Upper lobe of left lung (tissue), 6 donors: ENCODE measurements around the gene RIT2. TPM values are rescaled to one million over a fixed set of nuclear protein-coding genes. Genes with fewer than 3 reads are reported as not detected.

Experiments
- ATAC-seq, 2 donors: fragments of 200-7000 bp; cut with Tn5 transposase; one replicate each; pipeline ENCODE4 v1.9.1; 2022; ENCODE audit warnings: mild to moderate bottlenecking in 2 of 2, moderate library complexity in 2 of 2; ENCODE audit not compliant: low FRiP score in 2 of 2
- DNase-seq, 2 donors: peaks; one replicate each; pipeline ENCODE4 v3.0.0-alpha.2; 2019 to 2020
- H3K27ac ChIP-seq, 4 donors: fragments of 200-600 bp; sonication (generic); one replicate each; pipeline ENCODE4 v1.5.1; 2016 to 2019
- H3K27me3 ChIP-seq, 4 donors: fragments of 200-600 bp; sonication (generic); one replicate each; pipeline ENCODE4 v1.5.1; 2017 to 2019
- H3K36me3 ChIP-seq, 4 donors: fragments of 200-600 bp; sonication (generic); one replicate each; pipeline ENCODE4 v1.5.1; 2016 to 2019
- H3K4me1 ChIP-seq, 4 donors: fragments of 200-600 bp; sonication (generic); one replicate each; pipeline ENCODE4 v1.5.1; 2018 to 2019
- H3K4me3 ChIP-seq, 4 donors: fragments of 200-600 bp; sonication (generic); one replicate each; pipeline ENCODE4 v1.5.1; 2017 to 2019; ENCODE audit warnings: mild to moderate bottlenecking in 2 of 4, moderate library complexity in 1 of 4
- H3K9me3 ChIP-seq, 4 donors: fragments of 200-600 bp; sonication (generic); one replicate each; pipeline ENCODE4 v1.5.1; 2018 to 2019
- EP300 ChIP-seq, 4 donors: sonication (generic); formaldehyde crosslinking; IDR thresholded peaks; one replicate each; pipeline ENCODE4 v1.5.1; 2017; ENCODE audit warnings: antibody characterized with exemption in 4 of 4, control low read depth in 2 of 4
- POLR2A ChIP-seq, 4 donors: fragments of 450-650 bp; IDR thresholded peaks; one replicate each; pipeline ENCODE4 v1.5.1; 2016 to 2017; ENCODE audit warnings: antibody characterized with exemption in 4 of 4, mild to moderate bottlenecking in 2 of 4
- POLR2AphosphoS5 ChIP-seq, 2 donors: sonication (generic); formaldehyde crosslinking; IDR thresholded peaks; one replicate each; pipeline ENCODE4 v1.5.1; 2017; ENCODE audit warnings: antibody characterized with exemption in 2 of 2
- WGBS, 2 donors: methylation state at CpG; one replicate each; pipeline ENCODE4 v1.1.5; 2017 to 2018; 5-methylcytosine and 5-hydroxymethylcytosine counted together
- total RNA-seq, 6 donors: library from RNA; depleted of rRNA in 4 of 6; stranded (reverse); fragments of >200 nt in 4 of 6; gene quantifications; one replicate each; pipeline versions ENCODE4 v1.1.0 to v1.2.1, GENCODE V29; 2016 to 2021
- TF ChIP-seq, protein P1 (sequence below), 6 experiments: fragments of 450-650 bp in 4 of 6; fragments of 200-600 bp in 2 of 6; sonication (generic) in 2 of 6; IDR thresholded peaks; one replicate each; pipeline ENCODE4 v1.5.1; 2016 to 2019; ENCODE audit warnings: antibody characterized with exemption in 6 of 6
- donor health status: DM: no; HTN: no; CAD: no; lungs with moderate emphysema.
- donor health status: DM: no; HTN: yes; CAD: no; lungs with severe emphysema.

Gene RIT2
- total RNA-seq, 6 donors from 2014 or later = not detected

DNA sequence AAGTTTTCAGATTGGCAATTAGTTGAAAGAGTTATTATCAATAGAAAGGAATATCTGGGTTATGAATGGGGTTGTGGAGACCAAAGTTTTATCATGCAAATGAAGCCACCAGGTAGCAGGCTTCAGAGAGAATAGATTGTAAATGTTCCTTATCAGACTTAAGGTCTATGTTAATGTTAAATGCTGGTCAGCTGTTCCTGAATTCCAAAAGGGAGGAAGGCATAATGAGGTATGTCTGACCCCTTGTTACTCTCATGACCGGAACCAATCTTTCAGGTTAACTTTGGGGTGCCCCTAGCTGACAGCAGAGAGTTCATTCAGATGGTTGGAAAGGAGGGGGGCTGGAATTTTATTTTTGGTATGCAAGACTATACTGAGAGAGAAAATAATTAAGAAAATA, 47.9 kb downstream of the RIT2 start:
- no peak for ATAC-seq
- no peak for DNase-seq
- 88% methylated on average over 1 of the region's 1 CpG for WGBS, 2 donors

DNA sequence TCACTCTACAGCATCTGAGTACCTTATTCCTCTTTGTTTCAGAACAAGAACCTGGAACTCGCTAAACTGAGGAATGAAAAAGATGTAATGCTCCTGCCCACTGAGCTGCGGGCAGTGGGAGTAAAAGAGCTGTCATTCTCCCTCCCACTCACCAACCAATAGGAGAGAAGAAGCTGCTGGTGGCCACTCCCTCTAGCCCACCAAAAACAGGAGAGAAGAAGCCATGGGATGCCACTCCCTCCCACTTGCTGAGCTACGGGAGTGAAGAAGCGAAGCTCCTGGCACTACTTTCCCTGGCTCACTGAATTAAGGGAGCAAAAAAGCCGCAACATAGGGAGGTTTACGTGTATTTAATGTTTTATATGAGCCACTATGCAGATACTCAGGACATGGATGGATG, 53.7 kb downstream of the RIT2 start:
- Histone ChIP-seq H3K36me3 (no peaks in the 10 kb centered on the region), H3K4me3 (no peak overlapping the region), H3K9me3 (no peaks in the 10 kb centered on the region), H3K4me1 (no peaks in the 10 kb centered on the region), H3K27ac (no peak overlapping the region), H3K27me3 (no peaks in the 10 kb centered on the region)
- ATAC-seq (no peak), DNase-seq (no peak)
- whole genome bisulfite sequencing, 2 donors = 96 to 98% methylated on average over 6 of the region's 6 CpGs
- TF ChIP-seq EP300 (IDR thresholded peaks at IDR 0.05) = no peak

More for the DNA sequence above, 47.9 kb downstream of the RIT2 start:
- no peaks in the 10 kb centered on the region for H3K4me1 ChIP-seq
- no peaks in the 10 kb centered on the region for H3K9me3 ChIP-seq
- no peaks in the 10 kb centered on the region for H3K36me3 ChIP-seq
- H3K27me3 ChIP-seq = no peaks in the 10 kb centered on the region
- H3K27ac ChIP-seq = no peak overlapping the region
- no peak overlapping the region for H3K4me3 ChIP-seq
- TF ChIP-seq POLR2AphosphoS5 (IDR thresholded peaks at IDR 0.05) (no peak), POLR2A (IDR thresholded peaks at IDR 0.05) (no peak), EP300 (IDR thresholded peaks at IDR 0.05) (no peak)
- TF ChIP-seq, protein P1, sequence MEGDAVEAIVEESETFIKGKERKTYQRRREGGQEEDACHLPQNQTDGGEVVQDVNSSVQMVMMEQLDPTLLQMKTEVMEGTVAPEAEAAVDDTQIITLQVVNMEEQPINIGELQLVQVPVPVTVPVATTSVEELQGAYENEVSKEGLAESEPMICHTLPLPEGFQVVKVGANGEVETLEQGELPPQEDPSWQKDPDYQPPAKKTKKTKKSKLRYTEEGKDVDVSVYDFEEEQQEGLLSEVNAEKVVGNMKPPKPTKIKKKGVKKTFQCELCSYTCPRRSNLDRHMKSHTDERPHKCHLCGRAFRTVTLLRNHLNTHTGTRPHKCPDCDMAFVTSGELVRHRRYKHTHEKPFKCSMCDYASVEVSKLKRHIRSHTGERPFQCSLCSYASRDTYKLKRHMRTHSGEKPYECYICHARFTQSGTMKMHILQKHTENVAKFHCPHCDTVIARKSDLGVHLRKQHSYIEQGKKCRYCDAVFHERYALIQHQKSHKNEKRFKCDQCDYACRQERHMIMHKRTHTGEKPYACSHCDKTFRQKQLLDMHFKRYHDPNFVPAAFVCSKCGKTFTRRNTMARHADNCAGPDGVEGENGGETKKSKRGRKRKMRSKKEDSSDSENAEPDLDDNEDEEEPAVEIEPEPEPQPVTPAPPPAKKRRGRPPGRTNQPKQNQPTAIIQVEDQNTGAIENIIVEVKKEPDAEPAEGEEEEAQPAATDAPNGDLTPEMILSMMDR (IDR thresholded peaks at IDR 0.05) = no peak

DNA sequence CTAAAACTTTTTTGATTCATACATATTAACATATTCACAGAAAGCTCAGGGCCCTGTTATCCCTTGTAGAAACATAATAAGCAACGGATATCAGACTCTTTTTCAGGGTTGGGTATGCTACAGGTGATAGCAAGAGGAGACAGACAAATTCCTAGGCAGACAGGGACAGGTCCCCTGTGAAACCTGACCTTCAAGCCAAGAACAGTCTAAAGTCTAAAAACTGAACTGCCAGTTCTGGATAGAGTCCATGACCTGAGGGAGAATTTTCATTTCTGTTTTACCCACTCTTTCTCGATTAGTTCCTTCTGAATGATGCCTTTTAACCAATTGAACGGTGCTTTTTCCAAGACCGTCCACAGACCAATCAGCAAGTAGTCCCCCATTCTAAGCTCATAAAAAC, 54.2 kb downstream of the RIT2 start:
- no peaks in the 10 kb centered on the region for H3K36me3 ChIP-seq
- WGBS, 2 donors = 93% methylated on average over 4 of the region's 4 CpGs
- H3K9me3 ChIP-seq = no peaks in the 10 kb centered on the region
- TF ChIP-seq, protein P1 (IDR thresholded peaks at IDR 0.05) = no peak
- no peak overlapping the region for H3K27ac ChIP-seq
- H3K4me3 ChIP-seq = no peak overlapping the region
- ATAC-seq (no peak), DNase-seq (no peak)
- H3K4me1 ChIP-seq = no peaks in the 10 kb centered on the region
- no peaks in the 10 kb centered on the region for H3K27me3 ChIP-seq

DNA sequence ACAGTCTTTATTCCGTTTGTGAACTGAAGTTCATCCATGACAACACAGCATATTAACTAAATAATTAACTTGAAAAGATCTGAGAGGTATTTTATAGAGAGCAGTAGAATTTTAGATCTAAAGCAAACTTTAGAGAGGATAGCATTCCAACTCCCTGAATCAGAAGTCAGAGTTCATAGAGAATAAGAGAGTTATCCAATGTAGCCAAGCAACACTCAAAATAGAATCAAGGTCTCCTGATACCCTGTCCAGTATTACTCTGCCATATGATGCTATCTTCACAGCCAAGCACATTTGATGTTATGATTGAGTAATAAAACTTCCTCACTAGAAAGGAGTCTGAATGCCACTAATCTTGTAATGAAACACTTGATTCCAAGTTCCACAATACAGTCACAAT, 55.5 kb downstream of the RIT2 start:
- H3K4me3 ChIP-seq = no peak overlapping the region
- H3K27me3 ChIP-seq = no peaks in the 10 kb centered on the region
- no peak overlapping the region for H3K27ac ChIP-seq
- no peaks in the 10 kb centered on the region for H3K9me3 ChIP-seq
- no peak for DNase-seq
- TF ChIP-seq POLR2A (IDR thresholded peaks at IDR 0.05) (no peak), POLR2AphosphoS5 (IDR thresholded peaks at IDR 0.05) (no peak), EP300 (IDR thresholded peaks at IDR 0.05) (no peak)
- TF ChIP-seq, protein P1 (IDR thresholded peaks at IDR 0.05) = no peak
- WGBS, 2 donors = 38 to 83% methylated on average over 1 of the region's 1 CpG
- ATAC-seq = no peak
- H3K4me1 ChIP-seq = no peaks in the 10 kb centered on the region
- H3K36me3 ChIP-seq = no peaks in the 10 kb centered on the region

DNA sequence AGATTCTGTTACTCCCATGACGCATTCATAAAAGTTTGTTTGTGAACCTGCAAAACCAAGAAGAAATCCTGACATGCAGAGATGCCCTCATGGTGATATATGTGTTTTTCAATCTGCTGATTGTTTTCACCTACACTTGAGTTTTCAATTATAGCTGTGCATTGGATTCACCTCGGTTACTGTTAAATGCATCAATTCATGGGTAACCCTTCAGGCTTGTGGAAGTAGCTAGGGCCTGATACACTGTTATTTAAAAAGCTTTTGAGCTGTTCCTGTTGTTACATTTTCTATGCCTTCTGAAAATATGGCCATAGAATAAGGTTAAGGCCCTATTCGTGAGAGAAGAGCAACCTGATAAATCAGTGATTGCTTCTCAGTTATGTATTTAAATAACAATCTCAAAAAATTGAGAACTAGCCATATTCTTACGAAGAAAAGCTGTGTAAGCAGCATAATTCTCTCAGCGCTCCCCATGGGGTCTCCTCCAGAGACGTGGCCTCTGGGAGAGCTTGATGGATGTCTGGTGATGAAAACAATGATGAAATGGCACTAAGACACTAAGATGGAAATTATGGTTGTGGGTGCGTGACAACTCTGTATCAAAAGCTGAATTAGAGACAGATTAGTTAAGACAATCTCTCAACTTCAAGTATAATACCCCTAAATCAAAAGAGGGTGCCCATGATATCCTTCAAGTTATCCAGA, 60.5 kb downstream of the RIT2 start:
- H3K36me3 ChIP-seq = no peaks in the 10 kb centered on the region
- no peak for DNase-seq
- no peak overlapping the region for H3K4me3 ChIP-seq
- no peaks in the 10 kb centered on the region for H3K4me1 ChIP-seq
- no peak overlapping the region for H3K27ac ChIP-seq
- no peak for ATAC-seq
- H3K27me3 ChIP-seq = no peaks in the 10 kb centered on the region
- no peaks in the 10 kb centered on the region for H3K9me3 ChIP-seq
- 85 to 86% methylated on average over 7 of the region's 7 CpGs for WGBS, 2 donors
- TF ChIP-seq, protein P1 (IDR thresholded peaks at IDR 0.05) = no peak
